ENCODE data around the gene PTCHD4.

DNA sequence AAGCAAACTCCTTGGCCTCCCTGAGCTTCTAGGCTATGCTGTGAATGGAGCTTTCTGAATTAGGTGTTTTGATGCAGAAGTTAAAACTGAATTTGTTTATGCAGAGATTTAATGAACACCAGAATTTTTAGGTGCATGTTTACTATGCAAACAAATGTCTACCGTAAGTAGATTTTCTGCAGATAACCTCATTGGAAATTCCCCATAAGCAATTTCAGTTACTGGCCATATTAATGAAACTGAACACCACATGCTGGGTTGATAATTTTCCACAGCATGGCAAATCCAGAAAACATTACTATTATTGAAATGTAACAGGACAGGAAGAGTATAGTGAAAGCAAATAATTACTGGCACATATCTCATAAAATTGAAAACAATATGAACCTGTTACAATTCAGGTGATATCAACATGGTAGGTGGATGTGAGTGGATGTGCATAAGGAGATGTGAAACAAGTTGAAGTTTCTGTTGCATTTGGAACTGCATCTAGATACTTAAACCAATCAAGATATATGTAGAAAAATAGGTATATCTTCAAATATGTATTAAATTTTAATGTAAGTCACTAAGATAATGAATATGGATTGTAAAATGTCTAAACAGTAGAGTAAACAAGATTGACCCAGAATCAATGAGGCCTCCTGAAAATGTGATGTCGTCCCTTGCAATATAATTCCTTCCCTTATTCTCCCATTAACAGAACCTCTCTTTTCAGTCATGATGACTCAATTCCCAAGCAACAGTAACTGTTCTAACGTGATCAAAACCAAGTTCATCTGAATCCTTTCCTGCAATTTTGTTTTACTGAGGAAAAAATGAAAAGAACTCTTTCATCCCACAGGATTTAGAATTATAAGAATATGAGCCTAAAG is 11.0 kb downstream of the PTCHD4 start:
- TF ChIP-seq CTCF (IDR thresholded peaks at IDR 0.05) (no peak), EZH2 (IDR thresholded peaks at IDR 0.05) (no peak), EZH2phosphoT487 (IDR thresholded peaks at IDR 0.05) (no peak)

All from neural progenitor cell (in vitro differentiated cells).